Measurements from ENCODE around the gene BAHCC1. TPM values are rescaled to one million over a fixed set of nuclear protein-coding genes. Genes with fewer than 3 reads are reported as not detected.

The BAHCC1 gene
- total and polyA plus RNA-seq, 9 of the 15 experiments (the other 6 are each of a cell fraction or from before 2014, with no cell fraction given): 0.14 to 26.9 (median 5.0) TPM

GRCh38 chr17:81484195-81484979 is 89.1 kb downstream of the BAHCC1 start (continued):
- TF ChIP-seq RBFOX2 (IDR thresholded peaks at IDR 0.05; ENCODE audit: low read depth, low read length) (peak; percentile 86), NR2F6 (CRISPR knock-in tag; IDR thresholded peaks at IDR 0.05) (no peak), HNRNPK (IDR thresholded peaks at IDR 0.05; ENCODE audit: low read depth, low read length, poor library complexity, severe bottlenecking) (peak; percentile 86), ETS2 (tag; IDR thresholded peaks at IDR 0.05; ENCODE audit: borderline replicate concordance, poor library complexity, severe bottlenecking) (no peak), PURB (CRISPR knock-in tag; IDR thresholded peaks at IDR 0.05; ENCODE audit: low read depth) (no peak), CBFA2T3 (IDR thresholded peaks at IDR 0.05) (no peak), PCBP2 (IDR thresholded peaks at IDR 0.05; ENCODE audit: low read depth, low read length, poor library complexity, severe bottlenecking) (no peak), ASH1L (IDR thresholded peaks at IDR 0.05; ENCODE audit: borderline replicate concordance, low read depth, partially characterized antibody) (no peak), KAT8 (IDR thresholded peaks at IDR 0.05; ENCODE audit: low read depth) (no peak), SPI1 (IDR thresholded peaks at IDR 0.05; ENCODE audit: borderline replicate concordance, low read depth, low read length) (0 out of 2 replicates have a peak, but pooled peaks have one; percentile 13), NR4A1 (CRISPR knock-in tag; IDR thresholded peaks at IDR 0.05) (0 out of 2 replicates have a peak, but pooled peaks have one; percentile 12), NR4A1 (tag; IDR thresholded peaks at IDR 0.05) (peak; percentile 27; the same call in 1 of the 2 replicates), HNRNPUL1 (IDR thresholded peaks at IDR 0.05; ENCODE audit: low read length) (no peak), ESRRA (IDR thresholded peaks at IDR 0.05; ENCODE audit: borderline replicate concordance, low read depth) (peak; percentile 62; the same call in 1 of the 2 replicates), CTCFL (IDR thresholded peaks at IDR 0.05; ENCODE audit: borderline replicate concordance, insufficient read depth, low read depth, low read length, poor library complexity, severe bottlenecking) (peak; percentile 72), HOXB6 (CRISPR knock-in tag; IDR thresholded peaks at IDR 0.05; ENCODE audit: borderline replicate concordance) (no peak), TCF15 (CRISPR knock-in tag; IDR thresholded peaks at IDR 0.05) (no peak)
- TF ChIP-seq, protein P1, sequence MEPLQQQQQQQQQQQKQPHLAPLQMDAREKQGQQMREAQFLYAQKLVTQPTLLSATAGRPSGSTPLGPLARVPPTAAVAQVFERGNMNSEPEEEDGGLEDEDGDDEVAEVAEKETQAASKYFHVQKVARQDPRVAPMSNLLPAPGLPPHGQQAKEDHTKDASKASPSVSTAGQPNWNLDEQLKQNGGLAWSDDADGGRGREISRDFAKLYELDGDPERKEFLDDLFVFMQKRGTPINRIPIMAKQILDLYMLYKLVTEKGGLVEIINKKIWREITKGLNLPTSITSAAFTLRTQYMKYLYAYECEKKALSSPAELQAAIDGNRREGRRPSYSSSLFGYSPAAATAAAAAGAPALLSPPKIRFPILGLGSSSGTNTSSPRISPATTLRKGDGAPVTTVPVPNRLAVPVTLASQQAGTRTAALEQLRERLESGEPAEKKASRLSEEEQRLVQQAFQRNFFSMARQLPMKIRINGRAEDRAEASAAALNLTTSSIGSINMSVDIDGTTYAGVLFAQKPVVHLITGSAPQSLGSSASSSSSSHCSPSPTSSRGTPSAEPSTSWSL (CRISPR knock-in tag; IDR thresholded peaks at IDR 0.05; ENCODE audit: borderline replicate concordance): no peak
- TF ChIP-seq, protein P2, sequence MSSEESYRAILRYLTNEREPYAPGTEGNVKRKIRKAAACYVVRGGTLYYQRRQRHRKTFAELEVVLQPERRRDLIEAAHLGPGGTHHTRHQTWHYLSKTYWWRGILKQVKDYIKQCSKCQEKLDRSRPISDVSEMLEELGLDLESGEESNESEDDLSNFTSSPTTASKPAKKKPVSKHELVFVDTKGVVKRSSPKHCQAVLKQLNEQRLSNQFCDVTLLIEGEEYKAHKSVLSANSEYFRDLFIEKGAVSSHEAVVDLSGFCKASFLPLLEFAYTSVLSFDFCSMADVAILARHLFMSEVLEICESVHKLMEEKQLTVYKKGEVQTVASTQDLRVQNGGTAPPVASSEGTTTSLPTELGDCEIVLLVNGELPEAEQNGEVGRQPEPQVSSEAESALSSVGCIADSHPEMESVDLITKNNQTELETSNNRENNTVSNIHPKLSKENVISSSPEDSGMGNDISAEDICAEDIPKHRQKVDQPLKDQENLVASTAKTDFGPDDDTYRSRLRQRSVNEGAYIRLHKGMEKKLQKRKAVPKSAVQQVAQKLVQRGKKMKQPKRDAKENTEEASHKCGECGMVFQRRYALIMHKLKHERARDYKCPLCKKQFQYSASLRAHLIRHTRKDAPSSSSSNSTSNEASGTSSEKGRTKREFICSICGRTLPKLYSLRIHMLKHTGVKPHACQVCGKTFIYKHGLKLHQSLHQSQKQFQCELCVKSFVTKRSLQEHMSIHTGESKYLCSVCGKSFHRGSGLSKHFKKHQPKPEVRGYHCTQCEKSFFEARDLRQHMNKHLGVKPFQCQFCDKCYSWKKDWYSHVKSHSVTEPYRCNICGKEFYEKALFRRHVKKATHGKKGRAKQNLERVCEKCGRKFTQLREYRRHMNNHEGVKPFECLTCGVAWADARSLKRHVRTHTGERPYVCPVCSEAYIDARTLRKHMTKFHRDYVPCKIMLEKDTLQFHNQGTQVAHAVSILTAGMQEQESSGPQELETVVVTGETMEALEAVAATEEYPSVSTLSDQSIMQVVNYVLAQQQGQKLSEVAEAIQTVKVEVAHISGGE (CRISPR knock-in tag; IDR thresholded peaks at IDR 0.05): no peak
